ENCODE data around the gene USPL1.
A peak's percentile ranks its signal among the peaks of the same experiment; 100 is the strongest.

USPL1 gene

GRCh38 chr13:30656178-30656577 is 38.5 kb downstream of the USPL1 start:
- no peak for DNase-seq (ENCODE audit: low read depth in 1 of 2, low spot score in 1 of 2)

- no peak for DNase-seq (ENCODE audit: low read depth in 1 of 2, low spot score in 1 of 2)
Measured at GRCh38 chr13:30659980-30660379, 42.3 kb downstream of the USPL1 start.

- DNase-seq (ENCODE audit: low read depth in 1 of 2, low spot score in 1 of 2) = no peak
Measured at GRCh38 chr13:30660796-30661195, 43.1 kb downstream of the USPL1 start.

GRCh38 chr13:30664689-30665275 is 47.1 kb downstream of the USPL1 start:
- no peak for DNase-seq (ENCODE audit: low read depth in 1 of 2, low spot score in 1 of 2)

GRCh38 chr13:30665638-30666037 is 47.9 kb downstream of the USPL1 start:
- no peak for DNase-seq (ENCODE audit: low read depth in 1 of 2, low spot score in 1 of 2)

GRCh38 chr13:30666113-30666512 is 48.4 kb downstream of the USPL1 start:
- no peak for DNase-seq (ENCODE audit: low read depth in 1 of 2, low spot score in 1 of 2)

GRCh38 chr13:30667014-30667413 is 49.3 kb downstream of the USPL1 start:
- DNase-seq (ENCODE audit: low read depth in 1 of 2, low spot score in 1 of 2) = no peak

- DNase-seq (ENCODE audit: low read depth in 1 of 2, low spot score in 1 of 2) = no peak
Measured at GRCh38 chr13:30668312-30668711, 50.6 kb downstream of the USPL1 start.

GRCh38 chr13:30671271-30671815 is 53.6 kb downstream of the USPL1 start:
- DNase-seq (ENCODE audit: low read depth in 1 of 2, low spot score in 1 of 2) = no peak

- DNase-seq (ENCODE audit: low read depth in 1 of 2, low spot score in 1 of 2) = peak; percentile 83 to 92
Measured at GRCh38 chr13:30673669-30674521, 56.2 kb downstream of the USPL1 start.

GRCh38 chr13:30675717-30676116 is 58.0 kb downstream of the USPL1 start:
- no peak for DNase-seq (ENCODE audit: low read depth in 1 of 2, low spot score in 1 of 2)

- DNase-seq (ENCODE audit: low read depth in 1 of 2, low spot score in 1 of 2) = no peak
Measured at GRCh38 chr13:30676672-30677071, 59.0 kb downstream of the USPL1 start.

GRCh38 chr13:30679483-30680330 is 62.0 kb downstream of the USPL1 start:
- DNase-seq (ENCODE audit: low read depth in 1 of 2, low spot score in 1 of 2) = no peak

GRCh38 chr13:30681843-30682242 is 64.1 kb downstream of the USPL1 start:
- no peak for DNase-seq (ENCODE audit: low read depth in 1 of 2, low spot score in 1 of 2)

GRCh38 chr13:30685320-30685859 is 67.7 kb downstream of the USPL1 start:
- DNase-seq (ENCODE audit: low read depth in 1 of 2, low spot score in 1 of 2) = no peak

- no peak for DNase-seq (ENCODE audit: low read depth in 1 of 2, low spot score in 1 of 2)
Measured at GRCh38 chr13:30685987-30686386, 68.3 kb downstream of the USPL1 start.

- no peak for DNase-seq (ENCODE audit: low read depth in 1 of 2, low spot score in 1 of 2)
Measured at GRCh38 chr13:30687601-30688000, 69.9 kb downstream of the USPL1 start.

- DNase-seq (ENCODE audit: low read depth in 1 of 2, low spot score in 1 of 2) = no peak
Measured at GRCh38 chr13:30689752-30690151, 72.0 kb downstream of the USPL1 start.

- DNase-seq (ENCODE audit: low read depth in 1 of 2, low spot score in 1 of 2) = no peak
Measured at GRCh38 chr13:30690282-30691188, 72.8 kb downstream of the USPL1 start.

- no peak for DNase-seq (ENCODE audit: low read depth in 1 of 2, low spot score in 1 of 2)
Measured at GRCh38 chr13:30692113-30692512, 74.4 kb downstream of the USPL1 start.
